SK-N-MC (cell line): ENCODE measurements around the gene CAMTA1.

Source experiments
- DNase-seq: peaks from one replicate; pipeline ENCODE4 v3.0.0-alpha.2; 2011; ENCODE audit warnings: low read depth, low spot score
- H3K27ac ChIP-seq: fragments of 200-600 bp; sonication (generic); 2 replicates; pipeline ENCODE4 v1.5.1; 2016; ENCODE audit warnings: mixed run types
- H3K36me3 ChIP-seq: fragments of 200-600 bp; sonication (generic); 2 replicates; pipeline ENCODE4 v1.6.1; 2017; ENCODE audit warnings: antibody characterized with exemption, low read length, mixed read lengths; ENCODE audit not compliant: insufficient read depth
- H3K4me3 ChIP-seq: fragments of 200-600 bp; sonication (generic); 2 replicates; pipeline ENCODE4 v1.5.1; 2016
- H3K9ac ChIP-seq: fragments of 200-600 bp; sonication (generic); 2 replicates; pipeline ENCODE4 v1.8.0; 2017; ENCODE audit warnings: mixed run types, mixed read lengths; ENCODE audit not compliant: insufficient read length
- H3K9me3 ChIP-seq: fragments of 200-600 bp; sonication (generic); 2 replicates; pipeline ENCODE4 v1.6.1; 2017; ENCODE audit warnings: low read depth, mild to moderate bottlenecking, antibody characterized with exemption, low read length, moderate library complexity, mixed read lengths
- EZH2 ChIP-seq: fragments of 200-600 bp; sonication (generic); IDR thresholded peaks from one replicate; pipeline ENCODE4 v1.6.1; 2017; ENCODE audit warnings: antibody characterized with exemption
- FOXP2 ChIP-seq: optimal IDR thresholded peaks from 2 replicates; pipeline ENCODE3; 2011; ENCODE audit warnings: mild to moderate bottlenecking, moderate library complexity; ENCODE audit not compliant: insufficient read depth; ENCODE audit errors: extremely low read length, control extremely low read depth
- POLR2AphosphoS5 ChIP-seq: IDR thresholded peaks from 2 replicates; pipeline ENCODE4 v1.6.1; 2012; ENCODE audit warnings: mild to moderate bottlenecking, low read depth, low read length, borderline replicate concordance

The CAMTA1 gene

DNA sequence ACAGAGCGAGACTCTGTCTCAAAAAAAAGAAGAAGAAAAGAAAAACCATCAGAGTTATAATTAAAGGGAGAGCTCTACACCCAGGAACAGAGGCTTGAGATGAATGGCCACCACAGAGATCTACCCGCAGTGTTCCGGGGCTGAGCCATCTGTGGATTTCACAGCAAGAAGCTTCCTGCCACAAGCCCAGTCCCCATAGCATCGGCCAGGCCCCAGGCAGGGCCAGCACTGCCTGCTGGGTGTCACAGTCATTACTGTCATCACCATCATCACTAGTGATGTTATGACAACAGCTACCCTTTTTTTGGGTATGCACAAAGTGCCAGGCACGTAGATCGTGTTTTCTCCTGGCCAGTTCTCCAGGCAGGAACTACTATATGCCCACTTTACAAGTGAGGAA, 874.3 kb downstream of the CAMTA1 start:
- Histone ChIP-seq H3K9ac (no peak overlapping the region), H3K4me3 (no peak overlapping the region), H3K36me3 (no peaks in the 10 kb centered on the region), H3K9me3 (no peaks in the 10 kb centered on the region), H3K27ac (no peak overlapping the region)
- TF ChIP-seq FOXP2 (no peak), POLR2AphosphoS5 (no peak), EZH2 (no peak)
- DNase-seq, result no peak

DNA sequence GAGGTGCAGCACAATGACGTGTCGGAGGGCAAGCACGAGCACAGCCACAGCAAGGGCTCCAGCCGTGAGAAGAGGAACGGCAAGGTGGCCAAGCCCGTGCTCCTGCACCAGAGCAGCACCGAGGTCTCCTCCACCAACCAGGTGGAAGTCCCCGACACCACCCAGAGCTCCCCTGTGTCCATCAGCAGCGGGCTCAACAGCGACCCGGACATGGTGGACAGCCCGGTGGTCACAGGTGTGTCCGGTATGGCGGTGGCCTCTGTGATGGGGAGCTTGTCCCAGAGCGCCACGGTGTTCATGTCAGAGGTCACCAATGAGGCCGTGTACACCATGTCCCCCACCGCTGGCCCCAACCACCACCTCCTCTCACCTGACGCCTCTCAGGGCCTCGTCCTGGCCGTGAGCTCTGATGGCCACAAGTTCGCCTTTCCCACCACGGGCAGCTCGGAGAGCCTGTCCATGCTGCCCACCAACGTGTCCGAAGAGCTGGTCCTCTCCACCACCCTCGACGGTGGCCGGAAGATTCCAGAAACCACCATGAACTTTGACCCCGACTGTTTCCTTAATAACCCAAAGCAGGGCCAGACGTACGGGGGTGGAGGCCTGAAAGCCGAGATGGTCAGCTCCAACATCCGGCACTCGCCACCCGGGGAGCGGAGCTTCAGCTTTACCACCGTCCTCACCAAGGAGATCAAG, 878.3 kb downstream of the CAMTA1 start:
- Histone ChIP-seq H3K27ac (no peak overlapping the region), H3K36me3 (no peaks in the 10 kb centered on the region), H3K4me3 (no peak overlapping the region), H3K9ac (no peak overlapping the region), H3K9me3 (no peaks in the 10 kb centered on the region)
- no peak for DNase-seq
- TF ChIP-seq POLR2AphosphoS5 (no peak), EZH2 (no peak), FOXP2 (no peak)

GRCh38 chr1:7664147-7664892, 879.1 kb downstream of the CAMTA1 start:
- TF ChIP-seq EZH2 (no peak), FOXP2 (no peak), POLR2AphosphoS5 (no peak)

DNA sequence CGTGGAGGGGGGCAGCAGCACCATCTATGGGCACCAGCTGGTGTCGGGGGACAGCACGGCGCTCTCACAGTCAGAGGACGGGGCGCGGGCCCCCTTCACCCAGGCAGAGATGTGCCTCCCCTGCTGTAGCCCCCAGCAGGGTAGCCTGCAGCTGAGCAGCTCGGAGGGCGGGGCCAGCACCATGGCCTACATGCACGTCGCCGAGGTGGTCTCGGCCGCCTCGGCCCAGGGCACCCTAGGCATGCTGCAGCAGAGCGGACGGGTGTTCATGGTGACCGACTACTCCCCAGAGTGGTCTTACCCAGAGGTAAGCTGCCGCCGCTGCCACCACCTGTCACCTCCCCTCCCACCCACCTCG, 879.6 kb downstream of the CAMTA1 start:
- H3K36me3 ChIP-seq, result no peaks in the 10 kb centered on the region
- no peak overlapping the region for H3K27ac ChIP-seq
- no peak for TF ChIP-seq EZH2
- TF ChIP-seq FOXP2, result no peak
- no peak for TF ChIP-seq POLR2AphosphoS5
- H3K9me3 ChIP-seq, result no peaks in the 10 kb centered on the region
- no peak overlapping the region for H3K4me3 ChIP-seq
- DNase-seq, result no peak
- H3K9ac ChIP-seq, result no peak overlapping the region

More at GRCh38 chr1:7664147-7664892, 879.1 kb downstream of the CAMTA1 start:
- H3K27ac ChIP-seq, result no peak overlapping the region
- no peak for DNase-seq
- no peak overlapping the region for H3K4me3 ChIP-seq
- H3K9ac ChIP-seq, result no peak overlapping the region
- no peaks in the 10 kb centered on the region for H3K9me3 ChIP-seq
- no peaks in the 10 kb centered on the region for H3K36me3 ChIP-seq

DNA sequence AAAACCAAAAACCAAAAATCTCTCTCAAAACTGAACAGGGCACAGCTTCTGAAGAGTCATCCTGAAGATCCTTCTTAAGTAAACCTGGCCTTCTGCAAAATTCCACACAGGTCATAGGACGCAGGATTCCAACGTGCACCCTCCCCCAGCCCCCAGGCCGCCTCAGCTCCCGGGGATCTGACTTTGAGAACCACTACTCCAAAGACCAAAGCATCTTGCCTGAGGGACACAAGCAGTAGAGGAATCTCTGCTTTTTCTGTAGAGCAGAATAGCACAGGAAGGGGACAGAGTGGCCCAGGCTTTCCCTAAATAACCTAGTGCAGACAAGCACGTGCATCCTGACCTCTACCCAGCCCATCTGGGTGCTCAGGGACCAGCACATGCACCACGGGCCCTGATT, 881.0 kb downstream of the CAMTA1 start:
- Histone ChIP-seq H3K9me3 (no peaks in the 10 kb centered on the region), H3K4me3 (no peak overlapping the region), H3K36me3 (no peaks in the 10 kb centered on the region), H3K9ac (no peak overlapping the region), H3K27ac (no peak overlapping the region)
- TF ChIP-seq EZH2, result no peak
- no peak for TF ChIP-seq POLR2AphosphoS5
- no peak for TF ChIP-seq FOXP2
- no peak for DNase-seq

DNA sequence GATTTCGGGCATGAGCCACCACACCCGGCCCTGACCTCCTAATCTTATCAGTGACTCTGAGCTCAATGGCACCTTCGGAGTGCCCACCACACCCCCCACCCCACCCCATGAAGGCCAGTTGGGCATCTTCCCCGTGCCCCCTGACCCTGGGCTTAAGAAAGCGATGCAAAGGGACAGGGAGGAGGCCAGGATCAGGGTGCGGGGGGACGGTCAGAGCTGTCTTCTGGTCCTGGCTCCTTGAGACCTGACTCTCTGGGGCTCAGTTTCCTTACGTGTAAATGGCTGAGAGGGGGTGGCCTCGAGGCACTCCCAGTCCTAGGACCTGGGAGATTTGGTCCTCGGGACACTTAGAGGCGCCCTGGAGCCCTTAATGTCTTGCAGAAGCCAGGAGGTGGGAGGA, 881.9 kb downstream of the CAMTA1 start:
- no peak for TF ChIP-seq POLR2AphosphoS5
- TF ChIP-seq FOXP2, result no peak
- TF ChIP-seq EZH2, result no peak
- Histone ChIP-seq H3K9me3 (no peaks in the 10 kb centered on the region), H3K4me3 (no peak overlapping the region)

GRCh38 chr1:7667625-7668218, 882.5 kb downstream of the CAMTA1 start:
- no peaks in the 10 kb centered on the region for H3K9me3 ChIP-seq
- no peak overlapping the region for H3K4me3 ChIP-seq
- H3K27ac ChIP-seq, result no peak overlapping the region
- no peaks in the 10 kb centered on the region for H3K36me3 ChIP-seq
- H3K9ac ChIP-seq, result no peak overlapping the region
- DNase-seq, result peak; percentile 26
- TF ChIP-seq FOXP2, result no peak
- no peak for TF ChIP-seq EZH2
- no peak for TF ChIP-seq POLR2AphosphoS5

More for the DNA sequence above, 881.9 kb downstream of the CAMTA1 start:
- Histone ChIP-seq H3K9ac (no peak overlapping the region), H3K27ac (no peak overlapping the region), H3K36me3 (no peaks in the 10 kb centered on the region)
- DNase-seq, result no peak

GRCh38 chr1:7669559-7670311, 884.5 kb downstream of the CAMTA1 start:
- peak; percentile 58 for TF ChIP-seq FOXP2
- no peak for TF ChIP-seq POLR2AphosphoS5
- no peak for DNase-seq
- Histone ChIP-seq H3K9me3 (no peaks in the 10 kb centered on the region), H3K4me3 (no peak overlapping the region), H3K27ac (no peak overlapping the region), H3K9ac (no peak overlapping the region), H3K36me3 (no peaks in the 10 kb centered on the region)
